NCI-H82 treated with DMSO at 0.1 percent for 48 hours (cell line): Measurements from ENCODE around the gene SIN3A.
"Not testable (repeated sequence)": the region's sequence is repeated elsewhere in the genome, so short reads cannot be mapped to it uniquely, and the experiment has no call there.

Experiments used
- DNase-seq: peaks from one replicate; lab custom pipeline; 2025; ENCODE audit not compliant: unreplicated experiment; lab: John Stamatoyannopoulos, UW

SIN3A gene

DNA sequence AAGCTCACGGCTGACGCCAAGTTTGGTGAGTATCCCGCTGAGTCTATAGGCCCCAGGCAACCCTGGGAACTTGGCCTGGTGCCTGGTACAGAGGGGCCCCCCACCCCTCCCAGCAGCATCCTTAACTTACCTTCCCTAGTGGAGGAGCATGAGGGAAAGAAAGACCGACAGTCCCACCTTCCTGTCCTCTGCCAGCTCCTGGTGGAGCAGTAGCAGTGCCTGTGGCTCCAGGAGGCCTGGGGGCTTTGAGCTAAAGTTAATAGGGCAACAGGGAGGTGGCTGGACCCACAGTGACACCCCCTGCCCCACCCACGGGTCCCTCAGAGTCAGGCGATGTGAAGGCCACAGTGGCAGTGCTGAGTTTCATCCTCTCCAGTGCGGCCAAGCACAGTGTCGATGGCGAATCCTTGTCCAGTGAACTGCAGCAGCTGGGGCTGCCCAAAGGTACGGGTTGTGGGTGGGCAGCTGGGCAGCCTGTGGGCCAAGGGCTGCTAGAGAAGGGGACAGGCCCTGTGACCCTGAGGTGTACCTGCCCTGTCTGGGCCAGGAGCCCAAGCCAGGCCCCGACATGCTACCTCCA, 112.7 kb downstream of the SIN3A start:
- no peak for DNase-seq

DNA sequence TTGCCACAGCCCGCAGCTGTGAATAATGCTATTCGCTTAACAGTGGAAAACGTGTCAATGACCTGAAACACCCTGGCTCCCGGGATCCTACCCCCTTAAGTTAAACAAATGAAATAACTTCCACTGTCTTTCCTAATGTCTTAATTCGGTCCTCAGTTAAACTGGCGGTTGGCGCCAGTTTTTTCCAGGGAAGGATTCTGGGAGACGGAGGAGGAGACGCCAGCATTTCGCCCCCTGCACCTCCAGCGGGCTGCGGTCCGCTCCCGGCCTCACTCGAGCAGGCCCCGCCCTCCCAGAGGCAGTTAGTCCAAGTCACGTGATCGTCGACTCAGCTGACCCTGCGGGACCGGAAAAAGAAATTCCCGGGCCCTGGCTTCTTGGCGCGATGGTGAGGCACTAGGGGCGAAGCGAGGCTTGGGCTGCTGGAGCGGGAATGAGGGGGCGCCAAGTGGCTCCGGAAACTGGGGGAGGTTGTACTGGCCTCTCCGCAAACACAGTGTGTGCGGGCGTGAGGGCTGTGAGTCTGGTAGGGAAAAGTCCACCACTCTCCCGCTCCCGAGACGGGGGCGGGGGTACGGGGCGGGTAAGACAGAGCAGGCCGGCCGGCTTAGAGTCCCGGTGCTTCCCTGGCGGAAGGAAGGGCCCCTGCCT, 115.7 kb downstream of the SIN3A start, which contains the start of gene COMMD4:
COMMD4 (plus strand) TSS at position 359 of the 651 bp plus-strand sequence; CDS start at position 386, 27 bp downstream.
- DNase-seq: peak; percentile 62

GRCh38 chr15:75335313-75335704, 116.2 kb downstream of the SIN3A start:
- no peak for DNase-seq

- not testable (repeated sequence) for DNase-seq
Measured at GRCh38 chr15:75333654-75334419, 117.7 kb downstream of the SIN3A start.

DNA sequence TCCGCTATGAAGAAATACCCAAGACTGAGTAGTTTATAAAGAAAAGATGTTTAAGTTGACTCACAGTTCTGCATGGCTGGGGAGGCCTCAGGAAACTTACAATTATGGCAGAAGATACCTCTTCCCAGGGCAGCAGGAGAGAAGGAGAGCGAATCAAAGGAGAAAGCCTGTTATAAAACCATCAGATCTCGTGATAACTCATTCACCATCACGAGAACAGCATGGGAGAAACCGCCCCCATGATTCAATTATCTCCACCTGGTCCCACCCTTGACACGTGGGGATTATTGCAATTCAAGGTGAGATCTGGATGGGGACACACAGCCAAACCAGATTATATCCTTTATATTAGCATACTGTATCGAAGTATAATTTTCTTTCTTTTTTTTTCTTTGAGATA, 119.4 kb downstream of the SIN3A start:
- not testable (repeated sequence) for DNase-seq

DNA sequence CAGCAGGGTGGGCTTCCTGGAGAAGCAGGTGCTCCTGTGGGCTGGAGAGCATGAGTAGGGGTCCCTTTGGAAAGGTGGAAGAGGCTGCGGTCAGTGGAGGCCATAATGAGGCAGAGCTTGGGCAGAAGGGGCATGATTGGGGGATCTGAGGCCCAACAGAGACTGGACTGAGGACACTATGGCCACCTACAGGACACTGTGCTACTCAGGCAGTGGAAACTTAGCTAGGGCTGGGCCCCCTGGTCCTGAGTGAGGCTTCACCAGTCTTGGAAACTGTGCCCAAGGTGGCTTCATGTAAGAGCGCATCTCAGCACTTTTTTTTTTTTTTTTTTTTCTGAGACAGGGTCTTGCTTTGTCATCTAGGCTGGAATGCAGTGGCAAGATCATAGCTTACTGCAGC, 121.9 kb downstream of the SIN3A start:
- DNase-seq: no peak

DNA sequence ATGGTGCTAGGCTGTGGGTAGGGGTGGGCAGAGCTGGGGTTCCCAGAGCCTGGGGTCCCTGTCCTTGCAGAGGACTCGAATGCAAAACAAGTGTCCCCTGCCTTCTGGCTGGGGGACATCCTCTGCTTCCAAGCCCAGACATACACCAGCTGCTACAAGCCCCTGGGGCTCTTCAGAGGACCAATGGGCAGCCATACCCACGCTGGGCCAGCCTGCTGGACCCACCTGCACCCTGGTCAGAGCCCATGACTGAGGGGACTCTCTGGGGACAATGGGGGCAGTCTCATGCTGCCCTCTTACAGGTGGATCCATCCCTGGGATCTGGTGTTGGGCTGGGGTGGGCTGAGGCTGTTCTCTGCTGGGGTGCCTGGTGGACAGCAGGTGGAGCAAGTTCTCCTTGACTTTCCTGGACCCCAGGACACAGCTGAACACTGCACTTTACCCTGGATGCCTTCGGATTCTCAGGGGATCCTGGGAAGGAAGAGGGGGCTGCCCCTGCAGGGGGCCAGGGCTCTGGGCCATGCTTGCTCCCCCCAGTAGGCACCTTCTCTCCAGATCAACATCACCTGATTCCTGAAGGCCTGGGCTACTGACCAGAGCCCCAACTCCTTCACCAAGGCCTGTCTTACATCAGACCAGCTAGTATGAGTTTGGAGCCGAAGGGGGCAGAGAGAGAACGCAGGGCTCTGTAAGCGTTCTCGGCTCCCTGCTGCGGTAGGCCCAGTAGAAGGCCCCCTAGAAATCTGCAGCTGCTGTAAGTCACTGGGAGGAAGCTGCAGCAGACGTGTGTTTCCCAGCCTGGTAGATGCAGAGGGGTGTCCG, 122.8 kb downstream of the SIN3A start:
- DNase-seq: no peak

- DNase-seq: no peak
Measured at GRCh38 chr15:75327491-75327890, 124.0 kb downstream of the SIN3A start.

DNA sequence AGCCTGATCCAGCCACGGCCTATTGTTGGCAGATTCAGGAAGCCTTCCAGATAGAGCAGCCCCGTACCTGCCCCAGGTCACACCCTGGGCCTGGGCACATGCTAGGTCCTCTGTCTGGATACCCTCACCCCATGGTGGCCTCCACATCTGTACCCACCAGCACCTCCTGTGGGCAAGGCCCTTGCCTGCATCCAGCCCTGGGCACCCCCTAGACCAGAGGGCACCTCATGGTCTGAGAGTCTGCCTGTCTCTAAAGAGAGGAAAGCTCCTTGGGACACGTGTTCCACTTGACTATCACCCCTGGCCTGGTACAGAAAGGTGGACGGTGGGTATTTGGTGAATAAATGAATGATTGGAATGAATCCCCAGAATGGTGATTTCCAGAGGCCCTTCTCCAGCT, 124.5 kb downstream of the SIN3A start:
- no peak for DNase-seq

DNA sequence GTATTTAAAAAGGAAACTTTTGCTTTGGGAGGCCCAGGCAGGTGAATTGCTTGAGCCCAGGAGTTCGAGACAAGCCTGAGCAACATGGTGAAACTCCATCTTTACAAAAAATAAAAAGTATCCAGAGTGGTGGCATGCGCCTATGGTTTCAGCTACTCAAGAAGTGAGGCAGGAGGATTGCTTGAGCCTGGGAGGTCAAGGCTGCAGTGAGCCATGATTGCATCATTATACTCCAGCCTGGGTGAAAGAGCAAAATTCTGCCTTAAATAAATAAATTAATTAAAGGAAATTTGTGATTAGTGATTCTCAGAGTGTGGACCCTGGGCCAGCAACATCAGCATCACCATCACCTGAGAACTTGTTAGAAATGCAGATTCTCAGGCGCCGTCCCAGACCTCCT, 125.6 kb downstream of the SIN3A start:
- DNase-seq: no peak

- no peak for DNase-seq
Measured at GRCh38 chr15:75321711-75322110, 129.8 kb downstream of the SIN3A start.
